ENCODE results near the gene GGTLC1. TPM values are rescaled to one million over a fixed set of nuclear protein-coding genes. Genes with fewer than 3 reads are reported as not detected.
A peak's percentile ranks its signal among the peaks of the same experiment; 100 is the strongest.

The GGTLC1 gene
- total and polyA plus RNA-seq, 10 of the 15 experiments (the other 5 are each of a cell fraction or from before 2014, with no cell fraction given): not detected

DNA sequence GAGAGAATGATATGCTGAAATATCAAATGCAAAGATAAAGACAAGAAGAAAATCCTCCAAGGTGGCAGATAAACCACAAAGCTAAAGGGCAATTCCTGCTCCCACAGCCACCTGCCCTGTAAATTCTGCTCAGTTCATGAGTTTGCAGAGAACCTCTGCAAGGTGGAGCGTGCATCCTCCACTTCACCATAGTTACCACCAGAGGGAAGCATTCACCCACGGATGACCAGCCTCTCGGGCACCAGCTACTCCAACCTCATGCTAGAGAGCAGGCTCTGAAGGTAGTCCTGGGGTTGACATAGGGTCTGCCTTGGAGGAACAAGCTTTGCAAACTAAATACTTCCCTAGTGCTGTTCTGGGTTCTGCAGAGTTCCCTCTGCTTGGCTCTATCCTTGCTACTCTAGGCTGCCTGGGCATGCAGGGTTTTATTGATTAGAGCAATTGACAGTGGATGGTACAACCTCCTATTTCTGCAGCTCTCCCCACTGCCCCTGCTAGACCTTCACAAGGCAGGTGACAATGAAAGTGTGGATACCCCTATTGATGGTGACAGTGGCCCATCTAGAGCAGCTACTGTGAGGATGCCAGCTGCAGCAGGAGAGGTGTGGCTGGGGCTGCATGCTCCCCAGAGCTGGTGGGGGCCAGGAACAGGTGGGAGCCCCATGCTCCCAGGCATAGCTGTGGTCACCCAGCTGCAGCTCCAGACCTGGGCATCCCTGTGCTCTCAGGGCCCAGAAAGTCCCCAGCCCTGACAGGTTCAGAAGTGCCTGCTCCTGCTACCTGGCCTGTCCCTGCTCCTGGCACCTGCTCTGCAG, 51.1 kb downstream of the GGTLC1 start:
- intact Hi-C loops (cut with micrococcal nuclease; ENCODE audit: unreplicated experiment): loop anchor here (5.0 kb wide), 2 partner anchors 45 to 60 kb away; no protein-coding TSS in a partner anchor
- no TSS peak for BruUV-seq (replicated peaks)
- Histone ChIP-seq H2AFZ (ENCODE audit: control insufficient read depth, low read depth, low read length) (no peak overlapping the region), H4K20me1 (ENCODE audit: control insufficient read depth, insufficient read depth) (no peaks in the 10 kb centered on the region), H3K27me3 (replicated peaks in 1 of 2; ENCODE audit: control insufficient read depth in 2 of 2, insufficient read depth in 2 of 2, low read length in 1 of 2) (no peaks in the 10 kb centered on the region), H3K4me1 (ENCODE audit: control insufficient read depth, insufficient read depth, low read length) (no peaks in the 10 kb centered on the region), H3K4me2 (ENCODE audit: control insufficient read depth, insufficient read depth) (no peak overlapping the region), H3K79me2 (ENCODE audit: control insufficient read depth, insufficient read depth, low read length) (no peaks in the 10 kb centered on the region), H3K4me3 (no peak overlapping the region), H3K9ac (ENCODE audit: control insufficient read depth, insufficient read depth, low read length) (no peak overlapping the region), H3K9me3 (replicated peaks; ENCODE audit: control insufficient read depth, insufficient read depth, low read length) (no peaks in the 10 kb centered on the region; the same call in 2 of the 3 replicates), H3K36me3 (ENCODE audit: control insufficient read depth in 2 of 2, insufficient read depth in 2 of 2, low read length in 1 of 2) (no peaks in the 10 kb centered on the region), H3K27ac (ENCODE audit: control insufficient read depth, insufficient read depth) (no peak overlapping the region)
- WGBS (ENCODE audit: insufficient coverage, insufficient replicate concordance, low lambda C conversion rate, missing lambda C conversion rate): 0% methylated on average over 3 of the region's 3 CpGs
- ChIA-PET SMC1A (ENCODE audit: uncharacterized antibody, unreplicated experiment) (interaction anchor here (0.7 to 1.2 kb wide), 2 partner anchors 164 to 769 kb away, joined by 3 read pairs; no protein-coding TSS in a partner anchor), POLR2A (no interaction called here), RAD21 (ENCODE audit: unreplicated experiment) (no interaction called here), CTCF (interaction anchor here (0.6 to 1.2 kb wide), 10 partner anchors 15 to 384 kb away, joined by 3 to 5 read pairs (median 3); no protein-coding TSS in a partner anchor)
- FAIRE-seq (peak; percentile 35), ATAC-seq (peak; percentile 89), DNase-seq (ENCODE audit: low read depth, low spot score) (peak; percentile 3)
- TF ChIP-seq NR2F1 (conservative IDR thresholded peaks at IDR 0.05): no peak
- TF ChIP-seq, protein P1, sequence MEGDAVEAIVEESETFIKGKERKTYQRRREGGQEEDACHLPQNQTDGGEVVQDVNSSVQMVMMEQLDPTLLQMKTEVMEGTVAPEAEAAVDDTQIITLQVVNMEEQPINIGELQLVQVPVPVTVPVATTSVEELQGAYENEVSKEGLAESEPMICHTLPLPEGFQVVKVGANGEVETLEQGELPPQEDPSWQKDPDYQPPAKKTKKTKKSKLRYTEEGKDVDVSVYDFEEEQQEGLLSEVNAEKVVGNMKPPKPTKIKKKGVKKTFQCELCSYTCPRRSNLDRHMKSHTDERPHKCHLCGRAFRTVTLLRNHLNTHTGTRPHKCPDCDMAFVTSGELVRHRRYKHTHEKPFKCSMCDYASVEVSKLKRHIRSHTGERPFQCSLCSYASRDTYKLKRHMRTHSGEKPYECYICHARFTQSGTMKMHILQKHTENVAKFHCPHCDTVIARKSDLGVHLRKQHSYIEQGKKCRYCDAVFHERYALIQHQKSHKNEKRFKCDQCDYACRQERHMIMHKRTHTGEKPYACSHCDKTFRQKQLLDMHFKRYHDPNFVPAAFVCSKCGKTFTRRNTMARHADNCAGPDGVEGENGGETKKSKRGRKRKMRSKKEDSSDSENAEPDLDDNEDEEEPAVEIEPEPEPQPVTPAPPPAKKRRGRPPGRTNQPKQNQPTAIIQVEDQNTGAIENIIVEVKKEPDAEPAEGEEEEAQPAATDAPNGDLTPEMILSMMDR (IDR thresholded peaks at IDR 0.05 in 2 of 3, conservative IDR thresholded peaks at IDR 0.05 in 1 of 3; ENCODE audit: control insufficient read depth in 2 of 3, extremely low read depth in 1 of 3, insufficient read depth in 1 of 3, low read depth in 3 of 3, low read length in 3 of 3): peak; percentile 62 to 83 (median 69); a peak in 5 of 6 replicates
- peak; percentile 88 for TF ChIP-seq SMC3 (IDR thresholded peaks at IDR 0.05; ENCODE audit: borderline replicate concordance, low read length)
- TF ChIP-seq RCOR1 (conservative IDR thresholded peaks at IDR 0.05; ENCODE audit: low read depth, low read length): no peak
- peak; percentile 79 for TF ChIP-seq RAD21 (IDR thresholded peaks at IDR 0.05; ENCODE audit: insufficient read depth, low read depth, low read length)
- in situ Hi-C loops (cut with MboI): loop anchor here (25.0 kb wide), 1 partner anchor 975 kb away; no protein-coding TSS in a partner anchor

Small RNA genes lying within 50 kb of the gene (small RNA-seq; reads per million reads assigned to genes)
- gene AL133466.1: not detected

Other genes starting within 250 kb of the GGTLC1 start
- not detected in 2 replicates for gene CST1, start 237.8 kb downstream of the GGTLC1 start, total RNA-seq (2014; rRNA removed)
- not detected in 2 replicates for gene CST1, start 237.8 kb downstream of the GGTLC1 start, total RNA-seq (2014; rRNA removed; fragmentation: Illumina TruSeq; extraction: Trizol)
- gene CST1, start 237.8 kb downstream of the GGTLC1 start, total RNA-seq (2021): not detected in 2 replicates
- gene CST1, start 237.8 kb downstream of the GGTLC1 start, polyA plus RNA-seq (2011; rRNA removed): not detected in 2 replicates
- gene CST1, start 237.8 kb downstream of the GGTLC1 start, polyA plus RNA-seq (2014; fragmentation: Illumina TruSeq; extraction: Trizol): not detected in 2 replicates
- gene CST1, start 237.8 kb downstream of the GGTLC1 start, polyA plus RNA-seq (2014; fragmentation: Nextera tagmentation; extraction: Ambion mirVana): not detected
- gene CST1, start 237.8 kb downstream of the GGTLC1 start, polyA plus RNA-seq (2014; rRNA removed): not detected in 2 replicates
- not detected for gene CST1, start 237.8 kb downstream of the GGTLC1 start, polyA plus RNA-seq (2016; fragmentation: Nextera tagmentation; extraction: Ambion mirVana)
- not detected in 2 replicates for gene CST2, start 162.1 kb downstream of the GGTLC1 start, total RNA-seq (2014; rRNA removed)
- not detected in 2 replicates for gene CST2, start 162.1 kb downstream of the GGTLC1 start, total RNA-seq (2014; rRNA removed; fragmentation: Illumina TruSeq; extraction: Trizol)
- not detected in 2 replicates for gene CST2, start 162.1 kb downstream of the GGTLC1 start, total RNA-seq (2021)
- not detected in 2 replicates for gene CST2, start 162.1 kb downstream of the GGTLC1 start, polyA plus RNA-seq (2011; rRNA removed)
- not detected in 2 replicates for gene CST2, start 162.1 kb downstream of the GGTLC1 start, polyA plus RNA-seq (2014; fragmentation: Illumina TruSeq; extraction: Trizol)
- gene CST2, start 162.1 kb downstream of the GGTLC1 start, polyA plus RNA-seq (2014; fragmentation: Nextera tagmentation; extraction: Ambion mirVana): not detected
- not detected in 2 replicates for gene CST2, start 162.1 kb downstream of the GGTLC1 start, polyA plus RNA-seq (2014; rRNA removed)
- gene CST2, start 162.1 kb downstream of the GGTLC1 start, polyA plus RNA-seq (2016; fragmentation: Nextera tagmentation; extraction: Ambion mirVana): not detected
- gene CST5, start 109.0 kb downstream of the GGTLC1 start, total RNA-seq (2014; rRNA removed): not detected in 2 replicates
- gene CST5, start 109.0 kb downstream of the GGTLC1 start, total RNA-seq (2014; rRNA removed; fragmentation: Illumina TruSeq; extraction: Trizol): not detected in 2 replicates
- gene CST5, start 109.0 kb downstream of the GGTLC1 start, total RNA-seq (2021): not detected in 2 replicates
- gene CST5, start 109.0 kb downstream of the GGTLC1 start, polyA plus RNA-seq (2011; rRNA removed): not detected in 2 replicates
- gene CST5, start 109.0 kb downstream of the GGTLC1 start, polyA plus RNA-seq (2014; fragmentation: Illumina TruSeq; extraction: Trizol): not detected in 2 replicates
- not detected for gene CST5, start 109.0 kb downstream of the GGTLC1 start, polyA plus RNA-seq (2014; fragmentation: Nextera tagmentation; extraction: Ambion mirVana)
- gene CST5, start 109.0 kb downstream of the GGTLC1 start, polyA plus RNA-seq (2014; rRNA removed): not detected in 2 replicates
- gene CST5, start 109.0 kb downstream of the GGTLC1 start, polyA plus RNA-seq (2016; fragmentation: Nextera tagmentation; extraction: Ambion mirVana): not detected

Data from GM12878 (cell line).